ENCODE measurements around the gene C10orf62. TPM values are rescaled to one million over a fixed set of nuclear protein-coding genes. Genes with fewer than 3 reads are reported as not detected.

Gene C10orf62
- total and polyA plus RNA-seq, 2 donors (not counting 3 experiments of a cell fraction or from before 2014, with no cell fraction given) = not detected

GRCh38 chr10:97596101-97597082, 6.9 kb downstream of the C10orf62 start:
- Histone ChIP-seq H3K9me1 (replicated peaks; ENCODE audit: control insufficient read depth, extremely low read depth, insufficient read depth, low read length) (no peaks in the 10 kb centered on the region), H3K79me2 (ENCODE audit: control insufficient read depth, insufficient read depth, low read length) (no peaks in the 10 kb centered on the region), H3K4me3 (replicated peaks in 1 of 3; ENCODE audit: insufficient read depth in 1 of 3, low read depth in 1 of 3, low read length in 3 of 3) (no peak overlapping the region), H4K20me1 (replicated peaks; ENCODE audit: control insufficient read depth, extremely low read depth, insufficient read depth, low read length) (no peaks in the 10 kb centered on the region), H3K27ac (ENCODE audit: insufficient read depth, low read depth, low read length) (peak overlapping the region; percentile 82), H3K9me3 (replicated peaks; ENCODE audit: control insufficient read depth, insufficient read depth, low read length) (no peaks in the 10 kb centered on the region), H3K36me3 (ENCODE audit: control insufficient read depth in 2 of 2, extremely low read depth in 1 of 2, insufficient read depth in 2 of 2, low read length in 2 of 2) (no peaks in the 10 kb centered on the region), H2AFZ (ENCODE audit: low read depth, low read length) (peak overlapping the region; percentile 14), H3K4me2 (ENCODE audit: insufficient read depth, low read length) (peak overlapping the region; percentile 42), H3K27me3 (ENCODE audit: control insufficient read depth in 2 of 2, insufficient read depth in 2 of 2, low read length in 2 of 2) (no peaks in the 10 kb centered on the region), H3K9ac (replicated peaks; ENCODE audit: extremely low read depth, insufficient read depth, low read length) (peak overlapping the region; percentile 41), H3K4me1 (ENCODE audit: control insufficient read depth, extremely low read depth, insufficient read depth, low read length) (peaks cover 25% of the 10 kb centered on the region)
- peak; percentile 95 for FAIRE-seq
- BruUV-seq (replicated peaks) = TSS peak; percentile 82
- intact Hi-C loops (cut with micrococcal nuclease) (loop anchor here (1.0 to 5.0 kb wide), 4 partner anchors 12 to 189 kb away; partner anchors contain the start of gene HOGA1), dilution Hi-C loops (cut with MboI; ENCODE audit: extremely low pct_ligation_motif_present, low sequenced_read_pairs) (no loop called here)
- TF ChIP-seq POLR2AphosphoS5 (IDR thresholded peaks at IDR 0.05; ENCODE audit: insufficient read depth, low read depth, low read length) (peak; percentile 86), MAX (IDR thresholded peaks at IDR 0.05; ENCODE audit: insufficient read depth, insufficient read length) (no peak), GATA2 (IDR thresholded peaks at IDR 0.05; ENCODE audit: insufficient read depth, insufficient read length, low read depth, low read length) (peak; percentile 67), CTCF (IDR thresholded peaks at IDR 0.05; ENCODE audit: extremely low read depth in 1 of 2, insufficient read depth in 1 of 2, low read depth in 1 of 2, low read length in 2 of 2) (no peak), JUN (IDR thresholded peaks at IDR 0.05; ENCODE audit: borderline replicate concordance, insufficient read depth, insufficient read length, low read depth) (peak; percentile 91), MYC (IDR thresholded peaks at IDR 0.05; ENCODE audit: low read depth, low read length) (no peak), EZH2 (IDR thresholded peaks at IDR 0.05; ENCODE audit: borderline replicate concordance, low read depth, low read length, severe bottlenecking) (no peak), FOS (IDR thresholded peaks at IDR 0.05; ENCODE audit: borderline replicate concordance, insufficient read depth, low read length) (peak; percentile 96), POLR2A (IDR thresholded peaks at IDR 0.05; ENCODE audit: low read depth, low read length) (peak; percentile 66)
- POLR2A ChIA-PET = interaction anchor here (0.6 to 1.5 kb wide), 3 partner anchors 16 to 197 kb away, joined by 3 to 4 read pairs (median 3); no protein-coding TSS in a partner anchor
- DNase-seq (ENCODE audit: low read depth, low spot score) = peak; percentile 98
- CTCF ChIA-PET = interaction anchor here (0.5 to 2.2 kb wide), 19 partner anchors 9 to 115 kb away, joined by 3 to 32 read pairs (median 5); partner anchors contain the start of genes ANKRD2, HOGA1 and PI4K2A

Measured in endothelial cell of umbilical vein (primary cell).